NCI-H1105 treated with DMSO at 0.1 percent for 48 hours (cell line): Measurements from ENCODE around the gene ARR3.
"Not testable (repeated sequence)": the region's sequence is repeated elsewhere in the genome, so short reads cannot be mapped to it uniquely, and the experiment has no call there.

ENCODE experiments used
- DNase-seq: peaks from one replicate; lab custom pipeline; 2025; lab: John Stamatoyannopoulos, UW

The ARR3 gene

DNA sequence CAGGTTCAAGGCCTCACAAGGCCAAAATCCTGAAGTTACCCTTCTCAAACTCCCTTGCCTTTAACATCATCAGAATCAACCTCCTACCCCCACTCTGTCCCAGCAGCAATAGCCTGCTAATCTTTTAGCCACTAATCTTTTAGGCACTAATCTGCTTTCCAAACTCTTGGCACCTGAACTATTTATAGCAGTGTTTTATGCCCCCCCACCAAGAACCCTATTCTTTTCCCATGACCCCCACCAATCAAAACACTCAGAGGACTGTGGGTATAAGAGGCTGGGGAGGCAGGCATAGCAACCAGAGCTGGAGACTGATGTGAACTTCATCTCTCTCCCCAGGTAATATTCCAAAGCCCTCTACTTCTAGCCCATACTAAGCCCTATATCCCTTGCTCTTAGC is at the start of gene ARR3:
ARR3 (plus strand) TSS at position 301 of the 400 bp plus-strand sequence. CDS start 1,052 bp downstream, outside the sequence.
- no peak for DNase-seq

DNA sequence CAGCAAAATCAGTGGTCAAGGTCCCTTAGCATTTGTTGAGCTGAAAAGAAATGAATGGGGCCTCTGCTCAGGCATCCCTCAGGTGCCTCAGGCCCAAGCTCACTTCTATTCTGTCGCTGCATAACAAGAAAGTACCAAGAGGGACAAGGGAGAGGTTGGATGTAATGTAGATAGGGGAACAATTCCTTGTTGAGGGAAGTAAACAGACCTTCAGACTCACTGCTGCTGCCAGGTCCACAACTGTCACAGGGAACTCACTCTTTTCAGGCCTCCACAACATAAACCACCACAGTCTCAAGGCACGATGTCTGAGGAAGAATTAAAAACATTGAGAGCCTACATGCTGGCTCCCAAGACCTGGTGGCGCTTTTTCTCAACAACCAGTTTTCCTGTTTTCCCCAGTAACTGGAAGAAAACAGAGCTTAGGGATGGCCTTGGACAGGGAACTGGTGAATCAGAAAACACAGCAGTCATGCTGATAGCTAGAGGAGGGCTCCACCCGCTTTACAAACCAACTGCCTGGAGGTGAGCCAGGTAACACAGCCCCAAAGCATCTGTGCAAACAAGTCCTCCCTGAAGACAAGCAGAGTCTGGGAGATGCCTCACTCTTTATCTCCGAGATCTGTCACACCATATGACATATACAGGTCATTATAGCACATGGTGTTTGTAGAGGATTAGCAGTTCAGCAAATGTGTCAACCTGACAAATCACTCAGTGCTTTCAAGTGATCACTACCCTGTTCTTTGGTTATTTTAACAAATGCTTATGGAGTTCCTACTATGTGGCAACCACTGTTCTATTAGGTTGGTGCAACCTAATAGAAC is 48.0 kb upstream of the ARR3 start:
- DNase-seq = no peak

DNA sequence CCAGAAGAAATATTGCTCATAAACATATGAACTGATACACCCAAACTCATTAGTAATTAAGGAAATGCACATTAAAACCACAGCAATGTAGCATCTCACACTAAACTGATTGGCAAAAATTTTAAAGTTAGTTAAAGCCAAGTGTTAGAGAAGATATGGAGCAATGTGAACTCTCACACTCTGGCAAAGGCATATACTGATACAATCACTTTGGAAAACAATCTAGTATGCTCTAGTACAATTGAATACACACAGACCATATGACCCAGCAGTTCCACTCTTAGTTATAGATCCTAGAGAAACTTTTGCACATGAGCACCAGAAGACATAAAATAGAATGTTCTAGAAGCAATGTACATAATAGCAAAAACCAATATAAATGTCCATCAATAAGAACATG is 42.1 kb upstream of the ARR3 start:
- no peak for DNase-seq

DNA sequence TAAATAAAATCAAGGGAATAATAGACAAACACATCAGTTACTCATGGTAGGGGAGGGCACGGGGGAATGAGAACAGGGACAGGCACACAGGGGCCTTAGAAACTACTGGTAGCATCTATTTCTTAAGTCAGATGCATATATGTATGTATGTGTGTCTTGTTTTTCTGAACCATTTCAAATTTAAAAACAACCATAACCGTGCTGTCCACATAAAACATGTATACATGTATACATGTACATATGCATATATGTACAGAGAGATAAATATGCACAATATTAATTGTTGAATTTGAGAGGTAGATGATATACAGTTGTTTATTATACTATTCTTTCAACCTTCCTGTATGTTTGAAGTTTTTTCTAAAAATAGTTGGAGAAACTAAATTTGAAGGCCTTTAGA is 41.4 kb upstream of the ARR3 start:
- no peak for DNase-seq

DNA sequence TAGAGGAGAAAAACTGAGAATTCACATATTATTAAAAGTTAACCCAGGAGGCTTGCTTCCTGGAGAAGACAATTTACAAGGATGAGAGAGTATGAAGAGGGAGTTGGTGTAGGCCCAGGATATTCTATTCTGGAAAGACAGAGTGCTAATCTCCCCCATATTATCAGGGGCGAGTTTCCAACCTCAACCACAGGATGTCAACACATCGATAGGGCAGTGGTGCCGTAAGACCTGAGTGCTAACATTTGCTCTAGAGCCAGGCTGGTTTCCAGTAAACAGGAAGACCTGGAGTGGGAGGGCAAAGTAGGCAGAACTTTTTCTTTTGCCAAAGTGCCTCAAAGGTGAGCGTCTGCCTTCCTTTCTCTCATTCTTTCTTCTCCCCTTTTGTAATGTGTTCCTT is 36.5 kb upstream of the ARR3 start:
- DNase-seq = no peak

- DNase-seq = no peak
Measured at GRCh38 chrX:70234355-70234754, 33.8 kb upstream of the ARR3 start, which contains the start of gene AWAT1. Gene AWAT1, plus strand, starts transcription at chrX:70234655. Its CDS starts 41 bp downstream, at chrX:70234696.

DNA sequence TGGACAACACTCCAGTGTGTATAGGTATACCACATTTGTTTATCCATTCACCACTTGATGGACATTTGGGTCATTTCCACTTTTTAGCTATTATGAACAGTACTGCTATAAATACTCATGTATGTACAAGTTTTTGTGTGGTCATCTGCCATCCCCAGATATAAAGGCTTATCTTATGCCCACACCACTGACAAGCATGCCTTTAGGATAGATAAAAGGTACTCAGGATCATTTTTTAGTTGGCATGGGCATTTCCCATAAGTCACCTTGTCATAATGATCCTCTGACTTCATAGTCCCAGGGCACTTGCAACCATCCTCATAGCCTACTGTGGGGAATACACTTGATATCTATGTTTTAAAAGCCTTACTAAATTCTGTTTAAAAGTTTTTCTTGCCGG is 27.4 kb upstream of the ARR3 start:
- no peak for DNase-seq

GRCh38 chrX:70241501-70241900 is 26.6 kb upstream of the ARR3 start:
- no peak for DNase-seq

- not testable (repeated sequence) for DNase-seq
Measured at GRCh38 chrX:70243601-70244000, 24.5 kb upstream of the ARR3 start.

- DNase-seq = no peak
Measured at GRCh38 chrX:70244881-70245280, 23.3 kb upstream of the ARR3 start.

DNA sequence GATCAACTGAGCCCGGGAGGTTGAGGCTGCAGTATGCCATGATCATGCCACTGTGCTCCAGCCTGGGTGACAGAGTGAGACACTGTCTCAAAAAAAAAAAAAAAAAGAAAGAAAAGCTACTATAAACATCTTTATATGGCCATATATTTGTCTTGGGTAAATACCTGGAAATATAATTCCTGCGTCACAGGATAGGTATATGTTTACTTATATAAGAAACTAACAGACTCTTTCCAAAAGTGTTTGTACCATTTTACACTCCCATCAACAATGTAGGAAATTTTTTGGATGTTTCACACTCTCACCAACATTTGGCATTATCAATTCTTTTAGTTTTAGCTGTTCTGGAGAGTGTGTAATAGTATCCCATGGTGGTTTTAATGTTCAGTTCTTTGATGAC is 20.9 kb upstream of the ARR3 start:
- no peak for DNase-seq

DNA sequence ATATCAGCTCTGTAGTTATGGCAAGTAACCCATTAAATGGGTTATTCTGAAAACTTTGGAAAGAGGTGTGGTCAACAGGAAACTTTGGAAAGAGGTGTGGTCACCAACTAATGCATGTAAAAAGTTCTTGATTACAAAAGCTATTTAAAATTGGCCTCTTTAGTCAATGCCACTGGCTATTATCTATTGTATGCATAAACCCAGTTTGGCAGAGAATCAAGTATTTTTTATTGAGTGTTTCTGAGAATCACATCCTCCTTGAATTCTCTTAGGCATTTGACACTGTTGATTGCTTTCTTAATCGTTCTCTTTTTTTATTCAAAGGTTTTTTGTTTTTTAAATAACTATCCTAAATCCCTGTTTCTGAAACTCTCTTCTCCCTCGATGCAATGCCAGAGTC is 15.6 kb upstream of the ARR3 start:
- DNase-seq = no peak

GRCh38 chrX:70253377-70254062 is 14.6 kb upstream of the ARR3 start:
- DNase-seq = peak; percentile 23

GRCh38 chrX:70254063-70254400 is 14.1 kb upstream of the ARR3 start:
- DNase-seq = no peak

GRCh38 chrX:70254909-70255308 is 13.2 kb upstream of the ARR3 start:
- no peak for DNase-seq

DNA sequence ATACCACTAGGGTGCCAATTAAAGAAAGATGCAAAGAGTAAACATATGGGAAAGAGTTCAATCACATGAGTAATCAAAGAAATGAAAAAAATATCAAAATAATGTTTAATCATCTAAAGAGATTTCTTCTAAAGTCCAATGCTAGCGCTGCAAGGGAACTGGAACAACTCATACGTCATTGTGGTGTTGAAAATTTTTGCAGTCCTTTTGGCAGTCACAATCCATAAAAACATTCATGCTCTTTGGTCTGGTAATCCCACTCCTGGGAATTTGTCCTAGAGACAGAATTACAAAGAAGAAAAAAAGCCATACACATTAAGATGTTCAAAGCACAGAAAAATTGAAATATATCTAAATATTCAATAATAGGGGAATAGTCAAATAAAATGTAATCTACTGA is 12.7 kb upstream of the ARR3 start:
- no peak for DNase-seq

- DNase-seq = no peak
Measured at GRCh38 chrX:70257423-70258288, 10.5 kb upstream of the ARR3 start.

GRCh38 chrX:70260104-70260503 is 8.0 kb upstream of the ARR3 start, which contains the start of gene P2RY4:
Gene P2RY4, minus strand, starts transcription at chrX:70260204. Its CDS starts 580 bp downstream, at chrX:70259624.
- no peak for DNase-seq

- peak; percentile 20 for DNase-seq
Measured at GRCh38 chrX:70262952-70263567, 5.1 kb upstream of the ARR3 start.

- DNase-seq = no peak
Measured at GRCh38 chrX:70264784-70265183, 3.4 kb upstream of the ARR3 start.

GRCh38 chrX:70274029-70274428 is 5.9 kb downstream of the ARR3 start:
- DNase-seq = not testable (repeated sequence)

DNA sequence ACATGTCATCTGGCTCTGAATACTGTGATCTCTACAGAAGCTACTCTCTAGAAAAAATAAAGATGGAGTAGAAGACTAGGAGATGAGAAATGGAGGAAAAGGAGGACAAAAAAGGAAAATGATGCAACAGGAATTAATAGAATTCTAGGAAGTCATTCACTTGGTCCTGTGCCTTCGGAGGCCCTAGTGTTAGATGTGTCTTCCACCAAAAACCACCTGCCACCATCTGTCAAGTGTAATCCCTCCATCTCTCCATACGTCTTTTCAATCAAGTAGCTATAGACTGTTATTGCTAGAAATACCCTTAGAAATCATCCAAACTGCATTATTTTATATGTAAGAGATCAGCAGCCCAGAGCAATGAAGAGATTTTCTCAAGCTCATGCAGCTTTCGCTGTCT is 10.9 kb downstream of the ARR3 start:
- DNase-seq = no peak
